ENCODE measurements around the gene CDKN1A. TPM values are rescaled to one million over a fixed set of nuclear protein-coding genes. Genes with fewer than 3 reads are reported as not detected.

The CDKN1A gene
- total RNA-seq, 1 experiment from 2014 or later = 17.4 TPM

- Histone ChIP-seq H2AFZ (ENCODE audit: low read length) (no peak overlapping the region), H4K5ac (ENCODE audit: insufficient read length, low read depth, low read length) (no peak overlapping the region), H2BK120ac (ENCODE audit: low read depth, low read length, poor library complexity, severe bottlenecking) (no peak overlapping the region), H3K9ac (ENCODE audit: extremely low read depth, insufficient read length, low read length) (no peak overlapping the region), H3K4me1 (ENCODE audit: insufficient read depth, low read length) (no peaks in the 10 kb centered on the region; the same call in 1 of the 2 replicates), H4K20me1 (ENCODE audit: control insufficient read depth, insufficient read depth, insufficient read length) (no peaks in the 10 kb centered on the region), H4K8ac (replicated peaks; ENCODE audit: insufficient read length, low read depth, low read length) (no peak overlapping the region), H3K56ac (ENCODE audit: insufficient read length, low read depth, low read length) (no peak overlapping the region), H3K9me3 (ENCODE audit: control insufficient read depth, low read depth, low read length) (no peaks in the 10 kb centered on the region), H3K14ac (ENCODE audit: insufficient read depth, low read length) (no peak overlapping the region), H2BK5ac (ENCODE audit: insufficient read length, low read length) (no peak overlapping the region), H3T11ph (ENCODE audit: low read length) (no peak overlapping the region), H3K79me1 (ENCODE audit: insufficient read depth, low read depth, low read length, poor library complexity, severe bottlenecking) (no peaks in the 10 kb centered on the region), H3K79me2 (ENCODE audit: insufficient read depth, low read length) (no peaks in the 10 kb centered on the region), H3K23ac (ENCODE audit: insufficient read length, low read depth, low read length) (no peak overlapping the region), H4K91ac (ENCODE audit: insufficient read length, low read depth, low read length) (no peak overlapping the region), H2BK15ac (ENCODE audit: low read depth, low read length) (no peak overlapping the region), H3K4me2 (ENCODE audit: insufficient read depth, insufficient read length, low read length) (no peak overlapping the region), H3K18ac (ENCODE audit: insufficient read length, low read depth, low read length) (no peak overlapping the region), H3K27ac (ENCODE audit: insufficient read length, low read depth, low read length) (no peak overlapping the region), H2BK20ac (ENCODE audit: low read depth, low read length, poor library complexity, severe bottlenecking) (no peak overlapping the region), H3K27me3 (ENCODE audit: insufficient read depth, low read length) (no peaks in the 10 kb centered on the region), H3K4ac (ENCODE audit: low read depth, low read length) (no peak overlapping the region), H2AK5ac (ENCODE audit: insufficient read length, low read length) (no peak overlapping the region), H2BK12ac (ENCODE audit: insufficient read length, low read depth, low read length) (no peak overlapping the region), H3K23me2 (ENCODE audit: insufficient read length, low read depth, low read length, poor library complexity, severe bottlenecking) (no peaks in the 10 kb centered on the region)
- TF ChIP-seq CTCF (conservative IDR thresholded peaks at IDR 0.05) = no peak
- Mint-ChIP-seq H3K9me3 (no peaks in the 10 kb centered on the region), H3K4me1 (peaks cover 3 to 5% of the 10 kb centered on the region in 2 experiments; a peak in 1 of 4 replicates), H3K27ac (no peak overlapping the region), H3K36me3 (ENCODE audit: insufficient read depth in 1 of 3, low read depth in 3 of 3) (no peaks in the 10 kb centered on the region), H3K4me3 (no peak overlapping the region), H3K27me3 (ENCODE audit: low read depth) (no peaks in the 10 kb centered on the region; the same call in 1 of the 2 replicates)
- no CpG with 5 or more reads among the region's 5 CpGs for WGBS (ENCODE audit: extremely low coverage, insufficient read length, low lambda C conversion rate)
- no peak for DNase-seq
Measured at GRCh38 chr6:36718560-36718959, 40.0 kb downstream of the CDKN1A start.

Data from H9 (cell line).